ENCODE measurements around the gene RHOD.

DNA sequence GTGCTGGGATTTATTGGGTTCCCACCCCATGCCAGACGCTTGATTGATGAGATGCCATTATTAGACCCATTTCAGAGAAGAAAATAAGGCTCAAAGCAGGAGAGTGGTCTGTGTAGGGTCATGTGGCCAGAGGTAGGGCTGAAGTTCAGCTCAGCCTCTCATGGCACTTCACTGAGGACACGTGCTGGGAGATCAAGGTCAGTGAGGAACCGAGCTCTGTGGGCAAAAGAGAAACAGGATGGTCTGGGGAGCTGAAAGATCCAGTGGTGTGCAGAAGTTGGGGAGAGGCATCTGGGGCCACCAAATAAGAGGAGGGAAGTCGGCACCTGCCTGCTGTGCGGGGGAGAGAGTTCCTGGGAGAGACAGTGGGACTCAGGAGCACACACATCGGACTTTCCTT, 19.6 kb downstream of the RHOD start:
- TF ChIP-seq POLR2AphosphoS5 (IDR thresholded peaks at IDR 0.05; ENCODE audit: low read depth, low read length) = no peak
- no peak for TF ChIP-seq POLR2A (IDR thresholded peaks at IDR 0.05; ENCODE audit: control extremely low read depth in 1 of 2, low read depth in 2 of 2, low read length in 2 of 2)
- TF ChIP-seq TBP (IDR thresholded peaks at IDR 0.05; ENCODE audit: low read depth, low read length) = no peak
- TF ChIP-seq, protein P1, sequence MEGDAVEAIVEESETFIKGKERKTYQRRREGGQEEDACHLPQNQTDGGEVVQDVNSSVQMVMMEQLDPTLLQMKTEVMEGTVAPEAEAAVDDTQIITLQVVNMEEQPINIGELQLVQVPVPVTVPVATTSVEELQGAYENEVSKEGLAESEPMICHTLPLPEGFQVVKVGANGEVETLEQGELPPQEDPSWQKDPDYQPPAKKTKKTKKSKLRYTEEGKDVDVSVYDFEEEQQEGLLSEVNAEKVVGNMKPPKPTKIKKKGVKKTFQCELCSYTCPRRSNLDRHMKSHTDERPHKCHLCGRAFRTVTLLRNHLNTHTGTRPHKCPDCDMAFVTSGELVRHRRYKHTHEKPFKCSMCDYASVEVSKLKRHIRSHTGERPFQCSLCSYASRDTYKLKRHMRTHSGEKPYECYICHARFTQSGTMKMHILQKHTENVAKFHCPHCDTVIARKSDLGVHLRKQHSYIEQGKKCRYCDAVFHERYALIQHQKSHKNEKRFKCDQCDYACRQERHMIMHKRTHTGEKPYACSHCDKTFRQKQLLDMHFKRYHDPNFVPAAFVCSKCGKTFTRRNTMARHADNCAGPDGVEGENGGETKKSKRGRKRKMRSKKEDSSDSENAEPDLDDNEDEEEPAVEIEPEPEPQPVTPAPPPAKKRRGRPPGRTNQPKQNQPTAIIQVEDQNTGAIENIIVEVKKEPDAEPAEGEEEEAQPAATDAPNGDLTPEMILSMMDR (IDR thresholded peaks at IDR 0.05; ENCODE audit: control extremely low read depth in 1 of 3, insufficient read depth in 1 of 3, low read depth in 1 of 3, low read length in 3 of 3) = no peak

All from H1 (cell line).